ENCODE data around the gene FARSB.

DNA sequence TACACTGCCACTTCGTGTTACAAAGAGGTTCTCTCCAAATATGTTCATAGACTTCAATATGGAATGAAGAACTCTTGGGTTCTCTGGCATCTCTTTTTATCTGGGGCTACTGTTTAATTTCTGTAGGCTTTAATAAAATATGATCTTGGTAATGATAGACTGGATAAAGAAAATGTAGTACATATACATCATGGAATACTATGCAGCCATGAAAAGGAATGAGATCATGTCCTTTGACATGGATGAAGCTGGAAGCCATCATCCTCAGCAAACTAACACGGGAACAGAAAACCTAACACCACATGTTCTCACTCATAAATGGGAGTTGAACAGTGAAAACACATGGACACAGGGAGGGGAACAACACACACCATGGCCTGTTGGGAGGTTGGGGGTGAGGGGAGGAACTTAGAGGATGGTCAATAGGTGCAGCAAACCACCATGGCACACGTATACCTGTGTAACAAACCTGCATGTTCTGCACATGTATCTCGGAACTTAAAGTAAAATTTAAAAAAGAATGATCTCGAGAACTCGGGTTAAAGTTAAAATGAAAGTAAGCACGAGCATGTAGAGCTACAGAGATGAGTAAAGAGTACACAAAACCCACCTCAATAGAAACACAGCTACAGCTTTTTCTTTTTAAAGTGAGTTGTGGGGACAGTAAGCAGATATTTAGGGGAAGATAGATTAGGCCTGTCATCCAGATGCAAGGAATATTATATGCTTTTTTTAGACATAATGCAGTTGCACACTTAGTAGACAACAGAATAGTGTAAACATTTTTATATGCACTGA, 129.2 kb downstream of the FARSB start:
- TF ChIP-seq EZH2phosphoT487 (IDR thresholded peaks at IDR 0.05; ENCODE audit: insufficient read depth, low read depth) (no peak), EZH2 (IDR thresholded peaks at IDR 0.05; ENCODE audit: insufficient read depth, poor library complexity, severe bottlenecking) (no peak)
